Neural progenitor cell (in vitro differentiated cells): Measurements from ENCODE around the gene GLS. TPM values are rescaled to one million over a fixed set of nuclear protein-coding genes. Genes with fewer than 3 reads are reported as not detected.

ENCODE experiments used
- DNase-seq: peaks from one replicate; pipeline ENCODE4 v3.0.0-alpha.2; 2016; ENCODE audit warnings: low spot score
- H2AFZ ChIP-seq: fragments of 200-600 bp; sonication (generic); replicated peaks from 2 replicates; pipeline ENCODE4 v1.6.1; 2016; ENCODE audit warnings: antibody characterized with exemption
- H3F3A ChIP-seq: fragments of 200-600 bp; sonication (generic); 2 replicates; pipeline ENCODE4 v1.6.1; 2016; ENCODE audit warnings: antibody characterized with exemption, low read depth
- H3K27ac ChIP-seq: fragments of 200-600 bp; sonication (generic); 2 replicates; pipeline ENCODE4 v1.5.1; 2016; ENCODE audit warnings: mild to moderate bottlenecking
- H3K27me3 ChIP-seq: fragments of 200-600 bp; sonication (generic); 2 replicates; pipeline ENCODE4 v1.6.1; 2016; ENCODE audit warnings: mild to moderate bottlenecking, moderate library complexity
- H3K36me3 ChIP-seq: fragments of 200-600 bp; sonication (generic); 2 replicates; pipeline ENCODE4 v1.5.1; 2016
- H3K4me1 ChIP-seq: fragments of 200-600 bp; sonication (generic); 2 replicates; pipeline ENCODE4 v1.6.1; 2016; ENCODE audit warnings: mixed run types
- H3K4me2 ChIP-seq: fragments of 200-600 bp; sonication (generic); 2 replicates; pipeline ENCODE4 v1.6.1; 2016
- H3K4me3 ChIP-seq: fragments of 200-600 bp; sonication (generic); 2 replicates; pipeline ENCODE4 v1.5.1; 2016
- H3K79me2 ChIP-seq: fragments of 200-600 bp; sonication (generic); 2 replicates; pipeline ENCODE4 v1.6.1; 2016; ENCODE audit warnings: low read depth
- H3K9ac ChIP-seq: fragments of 200-600 bp; sonication (generic); 2 replicates; pipeline ENCODE4 v1.6.1; 2016
- H3K9me3 ChIP-seq: fragments of 200-600 bp; sonication (generic); 2 replicates; pipeline ENCODE4 v1.5.1; 2016; ENCODE audit warnings: low read depth
- H4K20me1 ChIP-seq: fragments of 200-600 bp; sonication (generic); 2 replicates; pipeline ENCODE4 v1.6.1; 2016; ENCODE audit warnings: low read depth
- H3K27ac Mint-ChIP-seq: 3 replicates; pipeline ENCODE4 v1.8.0; 2021; ENCODE audit warnings: mixed read lengths
- H3K27me3 Mint-ChIP-seq: 2 replicates; pipeline ENCODE4 v1.8.0; 2022; ENCODE audit warnings: low read depth, mild to moderate bottlenecking, inconsistent platforms, moderate library complexity, mixed read lengths; ENCODE audit not compliant: insufficient read depth
- H3K36me3 Mint-ChIP-seq: 3 replicates; pipeline ENCODE4 v1.8.0; 2021; ENCODE audit warnings: mixed read lengths
- H3K4me1 Mint-ChIP-seq: 3 replicates; pipeline ENCODE4 v1.8.0; 2021; ENCODE audit warnings: mixed read lengths
- H3K4me3 Mint-ChIP-seq: 3 replicates; pipeline ENCODE4 v1.8.0; 2021; ENCODE audit warnings: mild to moderate bottlenecking, moderate library complexity, mixed read lengths
- H3K9me3 Mint-ChIP-seq: 3 replicates; pipeline ENCODE4 v1.8.0; 2020; ENCODE audit warnings: mixed read lengths
- CTCF ChIP-seq: fragments of 200-600 bp; sonication (generic); IDR thresholded peaks from 2 replicates; pipeline ENCODE4 v1.5.1; 2017; ENCODE audit warnings: antibody characterized with exemption, mild to moderate bottlenecking
- EZH2 ChIP-seq: fragments of 200-600 bp; sonication (generic); IDR thresholded peaks from 2 replicates; pipeline ENCODE4 v1.6.1; 2017; ENCODE audit warnings: antibody characterized with exemption, mild to moderate bottlenecking, moderate library complexity
- EZH2phosphoT487 ChIP-seq: fragments of 200-600 bp; sonication (generic); IDR thresholded peaks from 2 replicates; pipeline ENCODE4 v1.6.1; 2017; ENCODE audit warnings: antibody characterized with exemption
- total RNA-seq: library from RNA; depleted of rRNA; stranded (reverse); fragments of >200 nt; gene quantifications from 2 replicates; pipeline ENCODE4 v1.2.3, GENCODE V29; 2015; ENCODE audit warnings: low replicate concordance

GLS gene
- total RNA-seq, 1 donor from 2014 or later: 54.0 TPM

GRCh38 chr2:190835303-190835930 is 45.2 kb upstream of the GLS start:
- H3K4me1 ChIP-seq: no peaks in the 10 kb centered on the region
- no peak for DNase-seq
- Mint-ChIP-seq H3K4me3 (no peak overlapping the region), H3K36me3 (no peaks in the 10 kb centered on the region), H3K27me3 (peaks cover 2% of the 10 kb centered on the region), H3K4me1 (peaks cover 2% of the 10 kb centered on the region), H3K27ac (no peak overlapping the region), H3K9me3 (no peaks in the 10 kb centered on the region)
- no peak overlapping the region for H3K4me2 ChIP-seq
- H3K27me3 ChIP-seq: no peaks in the 10 kb centered on the region
- H3K9me3 ChIP-seq: no peaks in the 10 kb centered on the region
- TF ChIP-seq CTCF: no peak
- TF ChIP-seq EZH2: no peak
- TF ChIP-seq EZH2phosphoT487: no peak
- H3K36me3 ChIP-seq: no peaks in the 10 kb centered on the region
- no peak overlapping the region for H3K9ac ChIP-seq
- no peaks in the 10 kb centered on the region for H4K20me1 ChIP-seq
- H3K27ac ChIP-seq: no peak overlapping the region
- H3K4me3 ChIP-seq: no peak overlapping the region
- H2AFZ ChIP-seq: no peak overlapping the region
- no peaks in the 10 kb centered on the region for H3F3A ChIP-seq
- H3K79me2 ChIP-seq: no peaks in the 10 kb centered on the region

- Mint-ChIP-seq H3K4me1 (peaks cover 6% of the 10 kb centered on the region), H3K9me3 (no peaks in the 10 kb centered on the region), H3K36me3 (no peaks in the 10 kb centered on the region), H3K27me3 (peaks cover 4% of the 10 kb centered on the region), H3K27ac (no peak overlapping the region), H3K4me3 (no peak overlapping the region)
- Histone ChIP-seq H3K4me3 (no peak overlapping the region), H3K4me2 (no peak overlapping the region), H3K27ac (no peak overlapping the region), H4K20me1 (no peaks in the 10 kb centered on the region), H3K79me2 (no peaks in the 10 kb centered on the region), H3K36me3 (no peaks in the 10 kb centered on the region), H2AFZ (no peak overlapping the region), H3F3A (no peaks in the 10 kb centered on the region), H3K9ac (no peak overlapping the region), H3K9me3 (no peaks in the 10 kb centered on the region), H3K4me1 (no peaks in the 10 kb centered on the region), H3K27me3 (no peaks in the 10 kb centered on the region)
- DNase-seq: no peak
- TF ChIP-seq EZH2: no peak
- TF ChIP-seq EZH2phosphoT487: no peak
- no peak for TF ChIP-seq CTCF
These were observed 43.9 kb upstream of the GLS start for GRCh38 chr2:190836767-190837166.

- Histone ChIP-seq H3K9ac (no peak overlapping the region), H4K20me1 (no peaks in the 10 kb centered on the region), H3K4me2 (no peak overlapping the region), H3K9me3 (no peaks in the 10 kb centered on the region), H3K4me3 (no peak overlapping the region), H3K27ac (no peak overlapping the region), H2AFZ (no peak overlapping the region), H3F3A (no peaks in the 10 kb centered on the region), H3K36me3 (no peaks in the 10 kb centered on the region), H3K27me3 (no peaks in the 10 kb centered on the region), H3K4me1 (no peaks in the 10 kb centered on the region), H3K79me2 (no peaks in the 10 kb centered on the region)
- no peak for TF ChIP-seq EZH2
- no peak for TF ChIP-seq EZH2phosphoT487
- no peak for TF ChIP-seq CTCF
- Mint-ChIP-seq H3K27me3 (peaks cover 4% of the 10 kb centered on the region), H3K36me3 (no peaks in the 10 kb centered on the region), H3K4me1 (peaks cover 6% of the 10 kb centered on the region), H3K9me3 (no peaks in the 10 kb centered on the region), H3K27ac (no peak overlapping the region), H3K4me3 (no peak overlapping the region)
- no peak for DNase-seq
These were observed 43.2 kb upstream of the GLS start for GRCh38 chr2:190837420-190837819.
